HepG2 (cell line): ENCODE data around the gene BMERB1. TPM values are rescaled to one million over a fixed set of nuclear protein-coding genes. Genes with fewer than 3 reads are reported as not detected.
A peak's percentile ranks its signal among the peaks of the same experiment; 100 is the strongest.

Experiments
- ATAC-seq: fragments of 200-7000 bp; cut with Tn5 transposase; 3 replicates; pipeline ENCODE4 v1.9.1; 2020; ENCODE audit warnings: mild to moderate bottlenecking, moderate library complexity
- BruUV-seq: library from RNA; stranded (reverse); fragments of 400-500 nt; replicated peaks from 2 replicates; lab custom pipeline; 2021; lab: Mats Ljungman, UMichigan
- CTCF ChIA-PET: fragments of 300-600 bp; formaldehyde crosslinking; extraction: SDS; loops from one replicate; lab custom pipeline; 2021; ENCODE audit warnings: low total read pairs, inconsistent platforms, low intra/inter-chr PET ratio; lab: Yijun Ruan, JAX
- POLR2A ChIA-PET: fragments of 350-600 bp; sonication (Branson Sonifier 250); formaldehyde crosslinking; loops from one replicate; lab custom pipeline; 2020; ENCODE audit warnings: antibody characterized with exemption, inconsistent platforms; lab: Yijun Ruan, JAX
- DNase-seq: peaks from one replicate; pipeline ENCODE4 v3.0.0-alpha.2; 2015; ENCODE audit warnings: low spot score
- FAIRE-seq: peaks from 3 replicates; lab custom pipeline; 2011; peaks lifted over from hg19 to GRCh38; lab: Jason Lieb, UNC
- H2AFZ ChIP-seq: one replicate; pipeline ENCODE4 v1.6.1; 2011; ENCODE audit warnings: low read length, inconsistent platforms
- H3K27ac ChIP-seq: fragments of 300-600 bp; 3 replicates; pipeline ENCODE4 v1.8.0; 2011; ENCODE audit warnings: mixed run types, mild to moderate bottlenecking, mixed read lengths, low read length, inconsistent platforms; ENCODE audit not compliant: insufficient read depth; ENCODE audit errors: extremely low read length
- H3K27me3 ChIP-seq, 2 experiments: fragments of 200-600 bp in 1 of 2; 2 replicates in 1 of 2; 3 replicates in 1 of 2; pipeline versions ENCODE4 v1.6.0 to v1.8.0; 2011; ENCODE audit warnings: low read length in 2 of 2, mild to moderate bottlenecking in 2 of 2, moderate library complexity in 2 of 2, inconsistent platforms in 1 of 2; ENCODE audit not compliant: insufficient read depth in 2 of 2, control insufficient read depth in 1 of 2
- H3K36me3 ChIP-seq, 2 experiments: fragments of 200-600 bp in 1 of 2; replicated peaks in 1 of 2; 2 replicates in 1 of 2; 3 replicates in 1 of 2; pipeline versions ENCODE4 v1.5.1 to v1.8.0; 2011; ENCODE audit warnings: low read length in 2 of 2, inconsistent platforms in 1 of 2; ENCODE audit not compliant: insufficient read depth in 2 of 2, control insufficient read depth in 1 of 2
- H3K4me1 ChIP-seq: 2 replicates; pipeline ENCODE4 v1.5.1; 2012; ENCODE audit warnings: low read length, inconsistent platforms; ENCODE audit not compliant: insufficient read depth
- H3K4me2 ChIP-seq: 2 replicates; pipeline ENCODE4 v1.6.0; 2011; ENCODE audit warnings: low read depth, low read length, inconsistent platforms
- H3K4me3 ChIP-seq, 3 experiments: fragments of 200-600 bp in 1 of 3; sonication (generic), shearing (Covaris generic) in 1 of 3; replicated peaks in 1 of 3; 2 replicates each; pipeline ENCODE4 v1.5.1; 2011 to 2016; ENCODE audit warnings: low read length in 3 of 3, inconsistent platforms in 2 of 3, low read depth in 2 of 3, mild to moderate bottlenecking in 2 of 3, control low read depth in 1 of 3, mixed read lengths in 1 of 3; ENCODE audit not compliant: insufficient read depth in 1 of 3
- H3K79me2 ChIP-seq: one replicate; pipeline ENCODE4 v1.6.1; 2011; ENCODE audit warnings: low read length, inconsistent platforms; ENCODE audit not compliant: insufficient read depth
- H3K9ac ChIP-seq: 2 replicates; pipeline ENCODE4 v1.6.0; 2011; ENCODE audit warnings: mild to moderate bottlenecking, low read depth, low read length, inconsistent platforms; ENCODE audit not compliant: insufficient read depth
- H3K9me3 ChIP-seq: 2 replicates; pipeline ENCODE4 v1.5.1; 2012; ENCODE audit warnings: mild to moderate bottlenecking, low read length
- H4K20me1 ChIP-seq: 2 replicates; pipeline ENCODE4 v1.6.0; 2011; ENCODE audit warnings: inconsistent platforms, mild to moderate bottlenecking, low read length, moderate library complexity; ENCODE audit not compliant: insufficient read depth
- ADNP ChIP-seq: sonication (generic); formaldehyde crosslinking; IDR thresholded peaks from 2 replicates; pipeline ENCODE4 v1.4.0; 2020; ENCODE audit warnings: missing genetic modification reagents
- ATM ChIP-seq: fragments of 450-650 bp; IDR thresholded peaks from 2 replicates; pipeline ENCODE4 v1.7.1; 2017; ENCODE audit warnings: mild to moderate bottlenecking, borderline replicate concordance
- GABPB1 ChIP-seq: IDR thresholded peaks from 2 replicates; pipeline ENCODE4 v1.6.1; 2016; ENCODE audit warnings: mild to moderate bottlenecking, missing genetic modification reagents, moderate library complexity, missing compliant biosample characterization
- NFIC ChIP-seq: IDR thresholded peaks from 2 replicates; pipeline ENCODE4 v1.6.1; 2012; ENCODE audit warnings: mild to moderate bottlenecking, low read length, inconsistent platforms
- PRPF4 ChIP-seq: fragments of 200-400 bp; formaldehyde crosslinking; IDR thresholded peaks from 2 replicates; pipeline ENCODE4 v1.6.1; 2016; ENCODE audit warnings: low read length, low read depth; ENCODE audit not compliant: poor library complexity, severe bottlenecking
- RBFOX2 ChIP-seq: fragments of 200-400 bp; formaldehyde crosslinking; IDR thresholded peaks from 2 replicates; pipeline ENCODE4 v1.6.1; 2017; ENCODE audit warnings: low read depth, mild to moderate bottlenecking, low read length
- REPIN1 ChIP-seq: sonication (generic); formaldehyde crosslinking; IDR thresholded peaks from 2 replicates; pipeline ENCODE4 v1.8.0; 2022; ENCODE audit warnings: missing genetic modification reagents, low read depth, mild to moderate bottlenecking, borderline replicate concordance
- TCF7 ChIP-seq: sonication (generic); IDR thresholded peaks from 2 replicates; pipeline ENCODE4 v1.6.1; 2016; ENCODE audit warnings: antibody characterized with exemption, low read depth
- TGIF2 ChIP-seq: IDR thresholded peaks from 2 replicates; pipeline ENCODE4 v1.6.1; 2016; ENCODE audit warnings: control low read depth, missing compliant biosample characterization
- ZFP36 ChIP-seq: fragments of 150-350 bp; IDR thresholded peaks from 2 replicates; pipeline ENCODE4 v1.6.1; 2018; ENCODE audit warnings: borderline replicate concordance, low read length, low read depth; ENCODE audit not compliant: partially characterized antibody
- ZFP37 ChIP-seq: sonication (generic); formaldehyde crosslinking; IDR thresholded peaks from 2 replicates; pipeline ENCODE4 v1.4.0; 2020; ENCODE audit warnings: missing genetic modification reagents, borderline replicate concordance
- ZKSCAN1 ChIP-seq: fragments of 150-350 bp; IDR thresholded peaks from 2 replicates; pipeline ENCODE4 v1.6.1; 2014; ENCODE audit warnings: low read length
- ZMYM3 ChIP-seq: sonication (generic); formaldehyde crosslinking; IDR thresholded peaks from 2 replicates; pipeline ENCODE4 v1.5.1; 2020; ENCODE audit warnings: mild to moderate bottlenecking, missing genetic modification reagents
- ZNF558 ChIP-seq: sonication (generic); formaldehyde crosslinking; IDR thresholded peaks from 2 replicates; pipeline ENCODE4 v1.9.0; 2022; ENCODE audit warnings: mild to moderate bottlenecking, missing genetic modification reagents, borderline replicate concordance
- ZNF619 ChIP-seq: sonication (generic); formaldehyde crosslinking; IDR thresholded peaks from 2 replicates; pipeline ENCODE4 v1.4.0; 2020; ENCODE audit warnings: mild to moderate bottlenecking, missing genetic modification reagents
- ZNF720 ChIP-seq: sonication (generic); formaldehyde crosslinking; IDR thresholded peaks from 2 replicates; pipeline ENCODE4 v1.4.0; 2020; ENCODE audit warnings: missing genetic modification reagents
- ZSCAN30 ChIP-seq: sonication (generic); formaldehyde crosslinking; IDR thresholded peaks from 2 replicates; pipeline ENCODE4 v1.5.0; 2020; ENCODE audit warnings: mild to moderate bottlenecking, missing genetic modification reagents
- WGBS: methylation state at CpG from one replicate; pipeline ENCODE4 v1.1.6; 2017; ENCODE audit warnings: low lambda C conversion rate; 5-methylcytosine and 5-hydroxymethylcytosine counted together
- in situ Hi-C: cut with HindIII; loops from 2 replicates; pipeline ENCODE4 v1.10.0; 2017; ENCODE audit warnings: low pct_unique_long_range_greater_than_20kb; ENCODE audit not compliant: extremely low pct_ligation_motif_present
- intact Hi-C: fragments of 100-400 bp; cut with micrococcal nuclease; formaldehyde crosslinking; loops from one replicate; pipeline ENCODE4 v1.10.0; 2022; ENCODE audit not compliant: unreplicated experiment
- polyA plus RNA-seq, 8 experiments: library from polyadenylated mRNA; depleted of rRNA in 3 of 8; stranded (reverse) in 7 of 8; unstranded in 1 of 8; fragments of >200 nt; fragmentation: Illumina TruSeq in 4 of 8; extraction: Trizol in 4 of 8; gene quantifications; 2 replicates each; pipeline versions ENCODE4 v1.2.1 to v1.2.3, GENCODE V29; 2011 to 2016; ENCODE audit warnings: low read depth in 4 of 8, missing spikeins in 1 of 8, mixed read lengths in 1 of 8; ENCODE audit not compliant: insufficient read depth in 1 of 8
- total RNA-seq, 5 experiments: library from RNA; depleted of rRNA; stranded (reverse); fragments of >200 nt; fragmentation: Illumina TruSeq; extraction: Trizol; gene quantifications; 2 replicates each; pipeline ENCODE4 v1.2.3, GENCODE V29; 2016; ENCODE audit warnings: low read depth in 1 of 5

The BMERB1 gene
- total and polyA plus RNA-seq, 2 of the 13 experiments (the other 11 are each of a cell fraction or from before 2014, with no cell fraction given): 1.4 TPM

GRCh38 chr16:15553313-15554088 lies 119.1 kb downstream of the BMERB1 start:
- Histone ChIP-seq H3K36me3 (no peaks in the 10 kb centered on the region), H3K9me3 (no peaks in the 10 kb centered on the region), H3K9ac (no peak overlapping the region), H3K27ac (no peak overlapping the region), H3K4me2 (no peak overlapping the region), H4K20me1 (no peaks in the 10 kb centered on the region), H2AFZ (no peak overlapping the region), H3K27me3 (no peaks in the 10 kb centered on the region), H3K4me3 (no peak overlapping the region), H3K79me2 (no peaks in the 10 kb centered on the region)
- no TSS peak for BruUV-seq
- CTCF ChIA-PET: no interaction called here
- in situ Hi-C loops (no loop called here), intact Hi-C loops (loop anchor here (1.0 kb wide), 1 partner anchor 88 kb away; no protein-coding TSS in a partner anchor)
- DNase-seq (no peak), FAIRE-seq (no peak), ATAC-seq (no peak)
- TF ChIP-seq ZMYM3 (CRISPR knock-in tag) (peak; percentile 73), ATM (no peak), ZNF558 (CRISPR knock-in tag) (no peak), RBFOX2 (no peak), ADNP (CRISPR knock-in tag) (peak; percentile 54; the same call in 1 of the 2 replicates), GABPB1 (CRISPR knock-in tag) (no peak), TCF7 (no peak), TGIF2 (no peak)
- TF ChIP-seq, all 625 proteins: peak for 2
- POLR2A ChIA-PET: interaction anchor here (0.7 to 5.0 kb wide), 3 partner anchors 22 to 89 kb away, joined by 4 to 15 read pairs (median 7); partner anchors contain the start of gene MARF1
- H3K4me1 ChIP-seq: peaks cover 18% of the 10 kb centered on the region
- 64% methylated on average over 10 of the region's 10 CpGs for WGBS

GRCh38 chr16:15556130-15556529 lies 121.7 kb downstream of the BMERB1 start:
- Histone ChIP-seq H3K36me3 (no peaks in the 10 kb centered on the region), H3K79me2 (no peaks in the 10 kb centered on the region), H4K20me1 (no peaks in the 10 kb centered on the region), H3K4me3 (no peak overlapping the region), H3K4me2 (no peak overlapping the region), H3K4me1 (peaks cover 5% of the 10 kb centered on the region), H3K9me3 (no peaks in the 10 kb centered on the region), H2AFZ (no peak overlapping the region), H3K9ac (no peak overlapping the region), H3K27ac (no peak overlapping the region), H3K27me3 (no peaks in the 10 kb centered on the region)
- in situ Hi-C loops: no loop called here
- TF ChIP-seq ZNF720 (no peak), NFIC (no peak), ZSCAN30 (no peak), ZNF619 (no peak), PRPF4 (no peak), REPIN1 (no peak), ZFP36 (no peak), ZFP37 (no peak), ZKSCAN1 (no peak)
- no TSS peak for BruUV-seq
- intact Hi-C loops: no loop called here
- no peak for DNase-seq
- CTCF ChIA-PET: no interaction called here
- POLR2A ChIA-PET: interaction anchor here (5.0 kb wide), 1 partner anchor 20 kb away, joined by 15 read pairs; no protein-coding TSS in a partner anchor
- WGBS: 73% methylated on average over 5 of the region's 5 CpGs
- FAIRE-seq: no peak
- no peak for ATAC-seq
